Neural cell (in vitro differentiated cells): ENCODE measurements around the gene DDX49. TPM values are rescaled to one million over a fixed set of nuclear protein-coding genes. Genes with fewer than 3 reads are reported as not detected.

ENCODE experiments used
- H2AFZ ChIP-seq: fragments of 200-600, 300-800 bp; sonication (generic), shearing (Covaris generic); 2 replicates; pipeline ENCODE4 v1.6.0; 2014; ENCODE audit warnings: low read depth, mild to moderate bottlenecking, antibody characterized with exemption, low read length, moderate library complexity
- H3F3A ChIP-seq: fragments of 200-600 bp; shearing (Covaris generic); 2 replicates; pipeline ENCODE4 v1.6.1; 2016; ENCODE audit warnings: mild to moderate bottlenecking, moderate library complexity, mixed read lengths, antibody characterized with exemption, low read length; ENCODE audit not compliant: insufficient read depth, poor library complexity, severe bottlenecking
- H3K27ac ChIP-seq: fragments of 200-600, 300-800 bp; sonication (generic), shearing (Covaris generic); 2 replicates; pipeline ENCODE4 v1.5.1; 2014; ENCODE audit warnings: mild to moderate bottlenecking, low read length, moderate library complexity
- H3K27me3 ChIP-seq: fragments of 300-800, 200-600 bp; sonication (generic), shearing (Covaris generic); 2 replicates; pipeline ENCODE4 v1.6.0; 2014; ENCODE audit warnings: mild to moderate bottlenecking, low read depth, low read length, moderate library complexity; ENCODE audit not compliant: insufficient read depth
- H3K36me3 ChIP-seq: fragments of 300-800, 200-600 bp; sonication (generic), shearing (Covaris generic); 2 replicates; pipeline ENCODE4 v1.5.1; 2014; ENCODE audit warnings: mild to moderate bottlenecking, antibody characterized with exemption, low read length, moderate library complexity; ENCODE audit not compliant: insufficient read depth
- H3K4me2 ChIP-seq: fragments of 300-800, 200-600 bp; sonication (generic), shearing (Covaris generic); 2 replicates; pipeline ENCODE4 v1.6.0; 2014; ENCODE audit warnings: mild to moderate bottlenecking, low read length
- H3K4me3 ChIP-seq: fragments of 300-800, 200-600 bp; sonication (generic), shearing (Covaris generic); 2 replicates; pipeline ENCODE4 v1.5.1; 2014; ENCODE audit warnings: mild to moderate bottlenecking, low read length, moderate library complexity
- H3K79me2 ChIP-seq: fragments of 200-600 bp; shearing (Covaris generic); replicated peaks from 2 replicates; pipeline ENCODE4 v1.6.0; 2014; ENCODE audit warnings: mild to moderate bottlenecking, low read length, moderate library complexity; ENCODE audit not compliant: insufficient read depth
- H3K9ac ChIP-seq: fragments of 300-800, 200-600 bp; sonication (generic), shearing (Covaris generic); 2 replicates; pipeline ENCODE4 v1.6.1; 2016; ENCODE audit warnings: mild to moderate bottlenecking, low read length, mixed read lengths
- H3K9me2 ChIP-seq: fragments of 200-600 bp; shearing (Covaris generic); 2 replicates; pipeline ENCODE4 v1.6.1; 2016; ENCODE audit warnings: mild to moderate bottlenecking, low read length, mixed read lengths; ENCODE audit not compliant: insufficient read depth
- H3K9me3 ChIP-seq: fragments of 200-600, 300-800 bp; sonication (generic), shearing (Covaris generic); 2 replicates; pipeline ENCODE4 v1.6.1; 2016; ENCODE audit warnings: mild to moderate bottlenecking, mixed run types, low read length, moderate library complexity, mixed read lengths
- H4K20me1 ChIP-seq: fragments of 200-600 bp; shearing (Covaris generic); 2 replicates; pipeline ENCODE4 v1.6.1; 2016; ENCODE audit warnings: mild to moderate bottlenecking, mixed run types; ENCODE audit not compliant: insufficient read depth
- EP300 ChIP-seq: fragments of 450-650 bp; conservative IDR thresholded peaks from 2 replicates; pipeline ENCODE4 v1.6.1; 2014; ENCODE audit warnings: antibody characterized with exemption, mild to moderate bottlenecking, moderate library complexity; ENCODE audit not compliant: poor library complexity, severe bottlenecking
- EZH2 ChIP-seq: fragments of 200-600, 300-800 bp; shearing (Covaris generic), sonication (generic); IDR thresholded peaks from 2 replicates; pipeline ENCODE4 v1.6.1; 2014; ENCODE audit warnings: antibody characterized with exemption, low read length, borderline replicate concordance, mild to moderate bottlenecking; ENCODE audit not compliant: insufficient read depth, poor library complexity, severe bottlenecking
- MXI1 ChIP-seq: fragments of 450-650 bp; conservative IDR thresholded peaks from 2 replicates; pipeline ENCODE4 v1.6.1; 2014; ENCODE audit warnings: antibody characterized with exemption, mild to moderate bottlenecking; ENCODE audit not compliant: poor library complexity, severe bottlenecking
- POLR2AphosphoS5 ChIP-seq: IDR thresholded peaks from 2 replicates; pipeline ENCODE4 v1.6.1; 2012
- RAD21 ChIP-seq: fragments of 450-650 bp; conservative IDR thresholded peaks from 2 replicates; pipeline ENCODE4 v1.6.1; 2014; ENCODE audit warnings: antibody characterized with exemption, mild to moderate bottlenecking, moderate library complexity
- SMC3 ChIP-seq: fragments of 450-650 bp; conservative IDR thresholded peaks from 2 replicates; pipeline ENCODE4 v1.6.1; 2014; ENCODE audit warnings: antibody characterized with exemption, mild to moderate bottlenecking, moderate library complexity; ENCODE audit not compliant: poor library complexity
- TAF1 ChIP-seq: IDR thresholded peaks from 2 replicates; pipeline ENCODE4 v1.6.1; 2012; ENCODE audit warnings: low read depth
- polyA plus RNA-seq: library from polyadenylated mRNA; depleted of rRNA; stranded (reverse); fragments of >200 nt; gene quantifications from 2 replicates; pipeline ENCODE4 v1.2.3, GENCODE V29; 2014
- TF ChIP-seq, protein P1 (sequence below): fragments of 450-650 bp; IDR thresholded peaks from 2 replicates; pipeline ENCODE4 v1.5.1; 2014; ENCODE audit warnings: antibody characterized with exemption, mild to moderate bottlenecking, moderate library complexity; ENCODE audit not compliant: poor library complexity, severe bottlenecking
- TF ChIP-seq, protein P2 (sequence below): IDR thresholded peaks from 2 replicates; pipeline ENCODE4 v1.6.1; 2012; ENCODE audit warnings: borderline replicate concordance

The DDX49 gene
- polyA plus RNA-seq, 1 donor from 2014 or later: 90.7 TPM

DNA sequence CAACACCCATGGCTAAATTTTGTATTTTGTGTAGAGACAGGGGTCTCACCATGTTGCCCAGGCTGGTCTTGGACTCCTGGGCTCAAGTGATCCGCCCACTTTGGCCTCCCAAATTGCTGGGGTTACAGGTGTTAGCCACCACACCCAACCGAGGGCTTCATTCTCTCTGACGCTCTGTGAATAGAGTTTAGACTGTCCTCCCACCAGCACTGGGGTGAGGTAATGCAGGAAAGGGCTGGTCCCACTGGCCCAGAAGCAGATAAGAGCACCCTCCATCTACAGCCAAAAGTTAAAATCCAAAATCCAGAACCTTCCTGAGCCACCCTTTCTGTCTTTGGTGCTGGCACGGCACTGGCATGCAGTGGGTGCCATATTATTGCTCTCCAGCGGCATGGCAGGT lies 53.3 kb downstream of the DDX49 start:
- H3K9me3 ChIP-seq: no peaks in the 10 kb centered on the region
- no peaks in the 10 kb centered on the region for H4K20me1 ChIP-seq
- no peaks in the 10 kb centered on the region for H3K36me3 ChIP-seq
- H3K4me2 ChIP-seq: no peak overlapping the region
- H2AFZ ChIP-seq: no peak overlapping the region
- H3K4me3 ChIP-seq: no peak overlapping the region
- no peaks in the 10 kb centered on the region for H3K27me3 ChIP-seq
- H3K79me2 ChIP-seq: no peaks in the 10 kb centered on the region
- no peaks in the 10 kb centered on the region for H3K9me2 ChIP-seq
- H3K9ac ChIP-seq: no peak overlapping the region
- no peaks in the 10 kb centered on the region for H3F3A ChIP-seq
- TF ChIP-seq SMC3 (no peak), EP300 (no peak), MXI1 (no peak), TAF1 (no peak), EZH2 (no peak), RAD21 (no peak), POLR2AphosphoS5 (no peak)
- TF ChIP-seq, protein P1, sequence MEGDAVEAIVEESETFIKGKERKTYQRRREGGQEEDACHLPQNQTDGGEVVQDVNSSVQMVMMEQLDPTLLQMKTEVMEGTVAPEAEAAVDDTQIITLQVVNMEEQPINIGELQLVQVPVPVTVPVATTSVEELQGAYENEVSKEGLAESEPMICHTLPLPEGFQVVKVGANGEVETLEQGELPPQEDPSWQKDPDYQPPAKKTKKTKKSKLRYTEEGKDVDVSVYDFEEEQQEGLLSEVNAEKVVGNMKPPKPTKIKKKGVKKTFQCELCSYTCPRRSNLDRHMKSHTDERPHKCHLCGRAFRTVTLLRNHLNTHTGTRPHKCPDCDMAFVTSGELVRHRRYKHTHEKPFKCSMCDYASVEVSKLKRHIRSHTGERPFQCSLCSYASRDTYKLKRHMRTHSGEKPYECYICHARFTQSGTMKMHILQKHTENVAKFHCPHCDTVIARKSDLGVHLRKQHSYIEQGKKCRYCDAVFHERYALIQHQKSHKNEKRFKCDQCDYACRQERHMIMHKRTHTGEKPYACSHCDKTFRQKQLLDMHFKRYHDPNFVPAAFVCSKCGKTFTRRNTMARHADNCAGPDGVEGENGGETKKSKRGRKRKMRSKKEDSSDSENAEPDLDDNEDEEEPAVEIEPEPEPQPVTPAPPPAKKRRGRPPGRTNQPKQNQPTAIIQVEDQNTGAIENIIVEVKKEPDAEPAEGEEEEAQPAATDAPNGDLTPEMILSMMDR: no peak
- TF ChIP-seq, protein P2, sequence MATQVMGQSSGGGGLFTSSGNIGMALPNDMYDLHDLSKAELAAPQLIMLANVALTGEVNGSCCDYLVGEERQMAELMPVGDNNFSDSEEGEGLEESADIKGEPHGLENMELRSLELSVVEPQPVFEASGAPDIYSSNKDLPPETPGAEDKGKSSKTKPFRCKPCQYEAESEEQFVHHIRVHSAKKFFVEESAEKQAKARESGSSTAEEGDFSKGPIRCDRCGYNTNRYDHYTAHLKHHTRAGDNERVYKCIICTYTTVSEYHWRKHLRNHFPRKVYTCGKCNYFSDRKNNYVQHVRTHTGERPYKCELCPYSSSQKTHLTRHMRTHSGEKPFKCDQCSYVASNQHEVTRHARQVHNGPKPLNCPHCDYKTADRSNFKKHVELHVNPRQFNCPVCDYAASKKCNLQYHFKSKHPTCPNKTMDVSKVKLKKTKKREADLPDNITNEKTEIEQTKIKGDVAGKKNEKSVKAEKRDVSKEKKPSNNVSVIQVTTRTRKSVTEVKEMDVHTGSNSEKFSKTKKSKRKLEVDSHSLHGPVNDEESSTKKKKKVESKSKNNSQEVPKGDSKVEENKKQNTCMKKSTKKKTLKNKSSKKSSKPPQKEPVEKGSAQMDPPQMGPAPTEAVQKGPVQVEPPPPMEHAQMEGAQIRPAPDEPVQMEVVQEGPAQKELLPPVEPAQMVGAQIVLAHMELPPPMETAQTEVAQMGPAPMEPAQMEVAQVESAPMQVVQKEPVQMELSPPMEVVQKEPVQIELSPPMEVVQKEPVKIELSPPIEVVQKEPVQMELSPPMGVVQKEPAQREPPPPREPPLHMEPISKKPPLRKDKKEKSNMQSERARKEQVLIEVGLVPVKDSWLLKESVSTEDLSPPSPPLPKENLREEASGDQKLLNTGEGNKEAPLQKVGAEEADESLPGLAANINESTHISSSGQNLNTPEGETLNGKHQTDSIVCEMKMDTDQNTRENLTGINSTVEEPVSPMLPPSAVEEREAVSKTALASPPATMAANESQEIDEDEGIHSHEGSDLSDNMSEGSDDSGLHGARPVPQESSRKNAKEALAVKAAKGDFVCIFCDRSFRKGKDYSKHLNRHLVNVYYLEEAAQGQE: no peak
- no peak overlapping the region for H3K27ac ChIP-seq

- no peaks in the 10 kb centered on the region for H3F3A ChIP-seq
- H3K4me3 ChIP-seq: no peak overlapping the region
- H3K9ac ChIP-seq: no peak overlapping the region
- no peaks in the 10 kb centered on the region for H3K36me3 ChIP-seq
- no peaks in the 10 kb centered on the region for H3K9me3 ChIP-seq
- no peaks in the 10 kb centered on the region for H3K9me2 ChIP-seq
- TF ChIP-seq POLR2AphosphoS5: no peak
- no peak for TF ChIP-seq EZH2
- TF ChIP-seq MXI1: no peak
- no peak for TF ChIP-seq EP300
- TF ChIP-seq RAD21: no peak
- TF ChIP-seq TAF1: no peak
- TF ChIP-seq, protein P1: no peak
- no peak for TF ChIP-seq SMC3
- TF ChIP-seq, protein P2: no peak
- H2AFZ ChIP-seq: no peak overlapping the region
- H4K20me1 ChIP-seq: no peaks in the 10 kb centered on the region
- H3K79me2 ChIP-seq: no peaks in the 10 kb centered on the region
- no peaks in the 10 kb centered on the region for H3K27me3 ChIP-seq
- H3K4me2 ChIP-seq: no peak overlapping the region
- no peak overlapping the region for H3K27ac ChIP-seq
Measured at GRCh38 chr19:18975011-18975410, 55.5 kb downstream of the DDX49 start.
